Endodermal cell (in vitro differentiated cells): ENCODE measurements around the gene TRAF3IP1. TPM values are rescaled to one million over a fixed set of nuclear protein-coding genes. Genes with fewer than 3 reads are reported as not detected.

ENCODE experiments used
- DNase-seq: peaks from one replicate; pipeline ENCODE4 v3.0.0-alpha.2; 2017
- H3K27ac ChIP-seq: 2 replicates; pipeline ENCODE4 v1.5.1; 2013; ENCODE audit warnings: mild to moderate bottlenecking, low read depth, low read length, moderate library complexity
- H3K27me3 ChIP-seq: 2 replicates; pipeline ENCODE4 v1.6.1; 2013; ENCODE audit warnings: mild to moderate bottlenecking, low read length, moderate library complexity; ENCODE audit not compliant: insufficient read depth, control insufficient read depth, poor library complexity, severe bottlenecking
- H3K36me3 ChIP-seq: 2 replicates; pipeline ENCODE4 v1.7.0; 2013; ENCODE audit warnings: mild to moderate bottlenecking, low read length, moderate library complexity; ENCODE audit not compliant: control insufficient read depth, insufficient read depth
- H3K4me1 ChIP-seq: one replicate; pipeline ENCODE4 v1.7.0; 2013; ENCODE audit warnings: low read length; ENCODE audit not compliant: control insufficient read depth, insufficient read depth
- H3K4me3 ChIP-seq: 2 replicates; pipeline ENCODE4 v1.5.1; 2013; ENCODE audit warnings: mild to moderate bottlenecking, low read length, moderate library complexity
- H3K9ac ChIP-seq: 2 replicates; pipeline ENCODE4 v1.6.1; 2013; ENCODE audit warnings: mild to moderate bottlenecking, low read length, moderate library complexity; ENCODE audit not compliant: poor library complexity, severe bottlenecking; ENCODE audit errors: extremely low read depth
- H3K9me3 ChIP-seq: 2 replicates; pipeline ENCODE4 v1.6.1; 2013; ENCODE audit warnings: mild to moderate bottlenecking, low read length, moderate library complexity; ENCODE audit not compliant: control insufficient read depth
- H3K27ac Mint-ChIP-seq: 2 replicates; pipeline ENCODE4 v1.8.0; 2020; ENCODE audit warnings: mixed read lengths
- H3K27me3 Mint-ChIP-seq: 2 replicates; pipeline ENCODE4 v1.8.0; 2021; ENCODE audit warnings: mild to moderate bottlenecking, mixed read lengths; ENCODE audit not compliant: insufficient read depth
- H3K36me3 Mint-ChIP-seq: 2 replicates; pipeline ENCODE4 v1.8.0; 2020; ENCODE audit warnings: low read depth, mixed read lengths
- H3K4me1 Mint-ChIP-seq: 2 replicates; pipeline ENCODE4 v1.8.0; 2020; ENCODE audit warnings: mixed read lengths
- H3K4me3 Mint-ChIP-seq: 2 replicates; pipeline ENCODE4 v1.8.0; 2020; ENCODE audit warnings: mild to moderate bottlenecking, moderate library complexity, mixed read lengths
- H3K9me3 Mint-ChIP-seq: 2 replicates; pipeline ENCODE4 v1.8.0; 2020; ENCODE audit warnings: mild to moderate bottlenecking, mixed read lengths
- CTCF ChIP-seq: fragments of 200-600 bp; sonication (generic); conservative IDR thresholded peaks from 2 replicates; pipeline ENCODE4 v1.5.0; 2021; ENCODE audit warnings: antibody characterized with exemption, mild to moderate bottlenecking
- WGBS, 2 experiments: methylation state at CpG; one replicate each; pipeline versions ENCODE4 v1.1.5 to v1.1.7; 2013; ENCODE audit warnings: missing lambda C conversion rate in 2 of 2, mixed read lengths in 1 of 2; ENCODE audit not compliant: insufficient coverage in 1 of 2, insufficient read length in 1 of 2; 5-methylcytosine and 5-hydroxymethylcytosine counted together
- total RNA-seq, 2 donors: library from RNA; stranded (reverse); fragmentation: NEBNext Ultra II Directional in 1 of 2; extraction: Animal tissue kit (Norgen Biotek cat#: 25700) in 1 of 2; gene quantifications; 2 replicates in 1 of 2; 3 replicates in 1 of 2; pipeline ENCODE4 v1.2.1, GENCODE V29; 2021

TRAF3IP1 gene
- total RNA-seq, 2 donors from 2014 or later, result 21.9 to 28.3 TPM

GRCh38 chr2:238439917-238440316, 119.6 kb downstream of the TRAF3IP1 start:
- no peak for TF ChIP-seq CTCF
- H3K27me3 ChIP-seq, result no peaks in the 10 kb centered on the region
- DNase-seq, result no peak
- Mint-ChIP-seq H3K36me3 (peaks cover 51% of the 10 kb centered on the region), H3K9me3 (no peaks in the 10 kb centered on the region), H3K27ac (no peak overlapping the region), H3K27me3 (no peaks in the 10 kb centered on the region), H3K4me1 (no peaks in the 10 kb centered on the region), H3K4me3 (no peak overlapping the region)
- H3K36me3 ChIP-seq, result peaks cover 63% of the 10 kb centered on the region
- no peaks in the 10 kb centered on the region for H3K4me1 ChIP-seq
- H3K9ac ChIP-seq, result no peak overlapping the region
- 94 to 100% methylated on average over 1 to 2 of the region's 2 CpGs for WGBS, 2 experiments
- no peaks in the 10 kb centered on the region for H3K9me3 ChIP-seq
- no peak overlapping the region for H3K27ac ChIP-seq
- no peak overlapping the region for H3K4me3 ChIP-seq

GRCh38 chr2:238440331-238440730, 120.0 kb downstream of the TRAF3IP1 start:
- Mint-ChIP-seq H3K36me3 (peaks cover 50% of the 10 kb centered on the region), H3K4me3 (no peak overlapping the region), H3K27me3 (no peaks in the 10 kb centered on the region), H3K27ac (no peak overlapping the region), H3K4me1 (no peaks in the 10 kb centered on the region), H3K9me3 (no peaks in the 10 kb centered on the region)
- TF ChIP-seq CTCF, result no peak
- no peaks in the 10 kb centered on the region for H3K4me1 ChIP-seq
- H3K27ac ChIP-seq, result no peak overlapping the region
- H3K9ac ChIP-seq, result no peak overlapping the region
- H3K9me3 ChIP-seq, result no peaks in the 10 kb centered on the region
- peaks cover 66% of the 10 kb centered on the region for H3K36me3 ChIP-seq
- H3K4me3 ChIP-seq, result no peak overlapping the region
- H3K27me3 ChIP-seq, result no peaks in the 10 kb centered on the region
- no peak for DNase-seq
- 92 to 100% methylated on average over 4 of the region's 4 CpGs for WGBS, 2 experiments

- 88 to 97% methylated on average over 7 to 11 of the region's 11 CpGs for WGBS, 2 experiments
- Histone ChIP-seq H3K36me3 (peaks cover 68% of the 10 kb centered on the region), H3K27ac (no peak overlapping the region), H3K27me3 (no peaks in the 10 kb centered on the region), H3K9me3 (no peaks in the 10 kb centered on the region), H3K4me1 (no peaks in the 10 kb centered on the region), H3K9ac (no peak overlapping the region), H3K4me3 (no peak overlapping the region)
- Mint-ChIP-seq H3K27ac (no peak overlapping the region), H3K4me1 (no peaks in the 10 kb centered on the region), H3K27me3 (no peaks in the 10 kb centered on the region), H3K4me3 (no peak overlapping the region), H3K36me3 (peaks cover 49% of the 10 kb centered on the region), H3K9me3 (no peaks in the 10 kb centered on the region)
- no peak for TF ChIP-seq CTCF
- no peak for DNase-seq
These were observed 120.4 kb downstream of the TRAF3IP1 start for GRCh38 chr2:238440767-238441166.
